DOHH2 (cell line): Measurements from ENCODE around the gene POLN.

Source experiments
- H3F3A ChIP-seq: fragments of 200-600 bp; sonication (generic), shearing (Covaris generic); 2 replicates; pipeline ENCODE4 v1.6.0; 2016; ENCODE audit warnings: antibody characterized with exemption, mild to moderate bottlenecking; ENCODE audit not compliant: control insufficient read depth, insufficient read depth
- H3K27ac ChIP-seq: fragments of 200-600 bp; sonication (generic); 2 replicates; pipeline ENCODE4 v1.5.1; 2014; ENCODE audit warnings: low read depth, mild to moderate bottlenecking, low read length, moderate library complexity
- H3K27me3 ChIP-seq: fragments of 200-600 bp; sonication (generic); 2 replicates; pipeline ENCODE4 v1.6.1; 2014; ENCODE audit warnings: mild to moderate bottlenecking, low read length, mixed read lengths; ENCODE audit not compliant: control insufficient read depth
- H3K36me3 ChIP-seq: fragments of 200-600 bp; sonication (generic); 2 replicates; pipeline ENCODE4 v1.6.1; 2014; ENCODE audit warnings: mild to moderate bottlenecking, low read length, moderate library complexity, mixed read lengths; ENCODE audit not compliant: control insufficient read depth
- H3K4me1 ChIP-seq: fragments of 200-600 bp; sonication (generic); 2 replicates; pipeline ENCODE4 v1.6.1; 2014; ENCODE audit warnings: mild to moderate bottlenecking, low read length, mixed read lengths; ENCODE audit not compliant: control insufficient read depth
- H3K4me2 ChIP-seq: fragments of 200-600 bp; sonication (generic); 2 replicates; pipeline ENCODE4 v1.6.0; 2014; ENCODE audit warnings: mild to moderate bottlenecking, low read length, moderate library complexity
- H3K4me3 ChIP-seq: fragments of 200-600 bp; sonication (generic); 2 replicates; pipeline ENCODE4 v1.5.1; 2014; ENCODE audit warnings: mild to moderate bottlenecking, low read length, mixed read lengths
- H3K79me2 ChIP-seq: fragments of 200-600 bp; sonication (generic); 2 replicates; pipeline ENCODE4 v1.6.1; 2014; ENCODE audit warnings: mild to moderate bottlenecking, low read length, mixed read lengths; ENCODE audit not compliant: control insufficient read depth
- H3K9me2 ChIP-seq: fragments of 200-600 bp; sonication (generic); replicated peaks from 2 replicates; pipeline ENCODE4 v1.6.1; 2014; ENCODE audit warnings: mild to moderate bottlenecking, low read length, mixed read lengths; ENCODE audit not compliant: control insufficient read depth
- H3K9me3 ChIP-seq: fragments of 200-600 bp; sonication (generic); 2 replicates; pipeline ENCODE4 v1.6.1; 2014; ENCODE audit warnings: antibody characterized with exemption, low read length, mixed read lengths; ENCODE audit not compliant: control insufficient read depth, insufficient read depth
- H4K20me1 ChIP-seq: fragments of 200-600 bp; sonication (generic); 2 replicates; pipeline ENCODE4 v1.6.0; 2014; ENCODE audit warnings: low read depth, mild to moderate bottlenecking, antibody characterized with exemption, low read length, moderate library complexity; ENCODE audit not compliant: control insufficient read depth, insufficient read depth
- EZH2phosphoT487 ChIP-seq: fragments of 200-600 bp; sonication (generic); IDR thresholded peaks from 2 replicates; pipeline ENCODE4 v1.6.1; 2017; ENCODE audit warnings: borderline replicate concordance, mild to moderate bottlenecking, antibody characterized with exemption, low read length, moderate library complexity, mixed read lengths
- TF ChIP-seq, protein P1 (sequence below): fragments of 200-600 bp; sonication (generic); IDR thresholded peaks from one replicate; pipeline ENCODE4 v1.5.1; 2014; ENCODE audit warnings: antibody characterized with exemption, mild to moderate bottlenecking, low read depth, low read length; ENCODE audit not compliant: poor library complexity, severe bottlenecking

POLN gene

DNA sequence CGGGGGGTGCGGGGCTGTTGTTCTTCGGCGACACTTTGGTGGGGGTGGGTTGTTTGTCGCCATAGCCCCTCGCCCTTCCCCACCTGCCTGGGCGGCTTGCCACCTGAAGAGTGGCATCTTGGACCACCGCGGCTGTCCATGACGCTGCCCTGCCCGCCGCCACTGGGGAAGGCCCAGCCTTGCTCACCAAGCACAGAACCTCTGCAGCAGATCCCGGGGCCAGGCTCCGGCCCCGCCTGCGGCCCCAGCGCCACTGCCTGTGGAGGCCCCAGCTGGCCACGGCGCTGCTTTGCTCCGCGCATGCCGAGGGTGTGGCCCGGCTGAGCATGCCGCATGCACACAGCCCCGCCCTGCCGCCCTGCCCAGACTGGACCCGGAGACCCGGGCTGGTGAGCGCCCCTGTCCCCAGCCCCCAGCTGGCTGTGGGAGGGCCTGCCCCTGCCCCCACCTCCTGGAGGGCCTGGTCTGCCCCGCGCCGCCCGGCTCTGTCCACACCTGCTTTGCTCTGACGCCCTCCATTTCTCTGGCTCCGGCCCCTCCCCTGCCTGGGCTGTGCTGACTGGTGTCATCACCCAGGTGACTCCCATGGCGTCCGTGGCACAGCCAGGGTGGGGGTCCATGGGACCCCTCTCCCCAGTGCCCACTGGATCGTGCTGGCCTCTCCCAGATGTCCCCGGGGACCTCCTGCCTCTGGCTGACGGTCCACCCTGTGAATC, 177.5 kb downstream of the POLN start:
- TF ChIP-seq, protein P1, sequence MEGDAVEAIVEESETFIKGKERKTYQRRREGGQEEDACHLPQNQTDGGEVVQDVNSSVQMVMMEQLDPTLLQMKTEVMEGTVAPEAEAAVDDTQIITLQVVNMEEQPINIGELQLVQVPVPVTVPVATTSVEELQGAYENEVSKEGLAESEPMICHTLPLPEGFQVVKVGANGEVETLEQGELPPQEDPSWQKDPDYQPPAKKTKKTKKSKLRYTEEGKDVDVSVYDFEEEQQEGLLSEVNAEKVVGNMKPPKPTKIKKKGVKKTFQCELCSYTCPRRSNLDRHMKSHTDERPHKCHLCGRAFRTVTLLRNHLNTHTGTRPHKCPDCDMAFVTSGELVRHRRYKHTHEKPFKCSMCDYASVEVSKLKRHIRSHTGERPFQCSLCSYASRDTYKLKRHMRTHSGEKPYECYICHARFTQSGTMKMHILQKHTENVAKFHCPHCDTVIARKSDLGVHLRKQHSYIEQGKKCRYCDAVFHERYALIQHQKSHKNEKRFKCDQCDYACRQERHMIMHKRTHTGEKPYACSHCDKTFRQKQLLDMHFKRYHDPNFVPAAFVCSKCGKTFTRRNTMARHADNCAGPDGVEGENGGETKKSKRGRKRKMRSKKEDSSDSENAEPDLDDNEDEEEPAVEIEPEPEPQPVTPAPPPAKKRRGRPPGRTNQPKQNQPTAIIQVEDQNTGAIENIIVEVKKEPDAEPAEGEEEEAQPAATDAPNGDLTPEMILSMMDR, result no peak

DNA sequence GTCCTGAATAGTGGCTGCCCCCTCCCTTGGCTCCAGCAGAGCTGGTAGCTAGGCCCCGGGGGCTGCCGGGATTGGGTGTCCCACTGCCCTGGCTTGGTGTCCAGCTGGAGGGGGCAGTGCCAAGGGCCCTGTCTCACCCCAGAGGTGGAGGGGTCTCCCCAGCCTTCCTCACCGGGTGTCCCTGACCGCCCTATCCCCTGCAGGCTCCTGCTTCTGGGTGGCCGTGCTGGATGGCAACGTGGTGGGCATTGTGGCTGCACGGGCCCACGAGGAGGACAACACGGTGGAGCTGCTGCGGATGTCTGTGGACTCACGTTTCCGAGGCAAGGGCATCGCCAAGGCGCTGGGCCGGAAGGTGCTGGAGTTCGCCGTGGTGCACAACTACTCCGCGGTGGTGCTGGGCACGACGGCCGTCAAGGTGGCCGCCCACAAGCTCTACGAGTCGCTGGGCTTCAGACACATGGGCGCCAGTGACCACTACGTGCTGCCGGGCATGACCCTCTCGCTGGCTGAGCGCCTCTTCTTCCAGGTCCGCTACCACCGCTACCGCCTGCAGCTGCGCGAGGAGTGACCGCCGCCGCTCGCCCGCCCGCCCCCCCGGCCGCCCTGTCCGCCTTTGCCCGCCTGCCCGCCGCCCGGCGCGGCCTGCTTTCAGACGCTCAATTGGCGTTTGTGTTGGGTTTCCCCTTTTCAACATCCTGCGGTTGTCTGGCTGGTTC, 178.2 kb downstream of the POLN start:
- Histone ChIP-seq H3K9me2 (no peaks in the 10 kb centered on the region), H3K79me2 (no peaks in the 10 kb centered on the region), H3K4me3 (no peak overlapping the region), H3K27ac (no peak overlapping the region), H3K36me3 (no peaks in the 10 kb centered on the region), H3K4me2 (no peak overlapping the region), H3K9me3 (no peaks in the 10 kb centered on the region), H3F3A (no peaks in the 10 kb centered on the region), H3K27me3 (peaks cover 4% of the 10 kb centered on the region), H4K20me1 (no peaks in the 10 kb centered on the region), H3K4me1 (no peaks in the 10 kb centered on the region)
- TF ChIP-seq, protein P1, result no peak
- no peak for TF ChIP-seq EZH2phosphoT487

More for the DNA sequence above, 177.5 kb downstream of the POLN start:
- Histone ChIP-seq H3K4me3 (no peak overlapping the region), H3F3A (no peaks in the 10 kb centered on the region), H3K4me2 (no peak overlapping the region), H3K9me3 (no peaks in the 10 kb centered on the region), H3K27ac (no peak overlapping the region), H4K20me1 (no peaks in the 10 kb centered on the region), H3K9me2 (no peaks in the 10 kb centered on the region), H3K4me1 (no peaks in the 10 kb centered on the region), H3K36me3 (no peaks in the 10 kb centered on the region), H3K79me2 (no peaks in the 10 kb centered on the region), H3K27me3 (peaks cover 4% of the 10 kb centered on the region)

DNA sequence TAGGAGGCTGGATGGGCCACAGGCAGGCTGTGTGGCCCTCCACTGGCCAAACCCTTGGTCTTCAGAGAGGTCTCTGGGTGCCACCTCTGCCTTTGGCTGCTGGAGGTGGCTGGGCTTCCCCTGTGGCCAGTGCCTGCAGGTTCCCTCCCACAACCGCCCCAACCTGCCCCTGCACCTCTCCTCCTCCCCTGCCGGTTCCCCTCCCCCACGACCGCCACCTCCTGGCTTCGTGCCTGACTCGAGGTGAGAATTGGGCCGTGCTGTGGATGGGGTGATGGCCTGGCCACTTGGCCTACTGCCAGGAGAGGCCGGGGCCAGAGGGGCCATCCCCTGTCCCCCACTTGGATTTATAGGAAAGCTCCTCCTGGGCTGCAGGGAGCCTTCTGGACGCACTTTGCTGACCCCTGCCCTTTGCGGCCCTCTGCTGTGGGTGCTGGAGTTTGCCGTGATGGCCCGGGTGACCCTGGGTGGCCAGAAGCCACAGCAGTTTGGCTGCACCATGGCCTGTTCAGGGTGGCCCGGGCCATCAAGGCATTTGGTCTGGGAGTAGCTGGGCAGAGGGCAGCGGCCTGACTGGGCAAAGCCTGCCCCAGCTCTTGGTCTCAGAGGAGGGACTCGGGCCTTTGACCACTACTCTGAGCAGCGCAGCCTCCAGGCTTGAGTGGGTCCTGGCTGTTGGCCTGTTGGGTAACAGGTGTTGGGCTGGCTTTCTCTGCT, 179.0 kb downstream of the POLN start:
- TF ChIP-seq, protein P1, result no peak
- TF ChIP-seq EZH2phosphoT487, result no peak
- no peaks in the 10 kb centered on the region for H3K79me2 ChIP-seq
- no peak overlapping the region for H3K4me3 ChIP-seq
- no peaks in the 10 kb centered on the region for H3K9me3 ChIP-seq
- H3K4me2 ChIP-seq, result no peak overlapping the region
- no peaks in the 10 kb centered on the region for H4K20me1 ChIP-seq
- no peak overlapping the region for H3K27ac ChIP-seq
- no peaks in the 10 kb centered on the region for H3F3A ChIP-seq
- no peaks in the 10 kb centered on the region for H3K9me2 ChIP-seq
- no peaks in the 10 kb centered on the region for H3K36me3 ChIP-seq
- no peaks in the 10 kb centered on the region for H3K4me1 ChIP-seq
- peaks cover 4% of the 10 kb centered on the region for H3K27me3 ChIP-seq
